Activated B cell treated with CpG ODN at 0.5 μM for 24 hours (primary cell): ENCODE results near the gene ADAM11. TPM values are rescaled to one million over a fixed set of nuclear protein-coding genes. Genes with fewer than 3 reads are reported as not detected.

Experiments
- ATAC-seq: fragments of 200-7000 bp; cut with Tn5 transposase; one replicate; pipeline ENCODE4 v1.10.0; 2021; ENCODE audit warnings: low read depth, mild to moderate bottlenecking, moderate library complexity
- CTCF ChIA-PET: fragments of 350-600 bp; sonication (Branson Sonifier 250); formaldehyde crosslinking; loops from one replicate; lab custom pipeline; 2021; ENCODE audit warnings: antibody characterized with exemption; lab: Charles Lee
- POLR2A ChIA-PET: fragments of 350-600 bp; sonication (Branson Sonifier 250); formaldehyde crosslinking; loops from one replicate; lab custom pipeline; 2021; ENCODE audit warnings: antibody characterized with exemption; lab: Charles Lee
- DNase-seq: peaks from one replicate; pipeline ENCODE4 v3.0.0; 2022
- H3K27ac Mint-ChIP-seq: one replicate; pipeline ENCODE4 v1.8.0; 2020; ENCODE audit warnings: mixed read lengths
- H3K27me3 Mint-ChIP-seq: one replicate; pipeline ENCODE4 v1.8.0; 2021; ENCODE audit warnings: mixed read lengths
- H3K36me3 Mint-ChIP-seq: one replicate; pipeline ENCODE4 v1.8.0; 2021; ENCODE audit warnings: low read depth, mixed read lengths
- H3K4me1 Mint-ChIP-seq: one replicate; pipeline ENCODE4 v1.8.0; 2021; ENCODE audit warnings: mixed read lengths
- H3K4me3 Mint-ChIP-seq: one replicate; pipeline ENCODE4 v1.8.0; 2020; ENCODE audit warnings: mild to moderate bottlenecking, mixed read lengths
- H3K9me3 Mint-ChIP-seq: one replicate; pipeline ENCODE4 v1.8.0; 2020; ENCODE audit warnings: mixed read lengths
- intact Hi-C: fragments of 100-400 bp; cut with micrococcal nuclease; formaldehyde crosslinking; loops from one replicate; pipeline ENCODE4 v1.15.1; 2024
- total RNA-seq: library from RNA; stranded (reverse); gene quantifications from 2 replicates; pipeline ENCODE4 v1.2.3, GENCODE V29; 2022
- TF ChIP-seq, protein P1 (sequence below): fragments of 200-600 bp; IDR thresholded peaks from one replicate; pipeline ENCODE4 v1.8.0; 2022; ENCODE audit warnings: antibody characterized with exemption, mild to moderate bottlenecking

The ADAM11 gene
- total RNA-seq, 1 donor from 2014 or later, result 0.09 TPM

DNA sequence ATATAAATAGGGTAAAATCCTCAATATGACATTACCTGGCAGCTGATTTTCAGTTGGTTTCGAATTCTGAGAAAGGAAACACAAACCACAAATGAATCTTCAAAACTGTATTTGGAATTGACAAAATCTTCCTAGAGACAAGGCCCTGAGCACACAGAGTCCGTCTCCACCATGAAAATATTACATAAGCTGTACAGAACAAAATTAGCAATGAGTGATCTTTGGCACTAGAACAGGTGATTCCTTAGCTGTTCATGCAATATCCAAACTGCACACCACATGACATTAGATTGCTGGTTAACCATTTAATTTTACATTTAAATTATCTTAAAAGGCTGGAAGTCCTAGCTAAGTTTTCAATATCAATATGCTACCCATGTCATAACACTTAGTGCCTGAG lies 39.6 kb downstream of the ADAM11 start:
- H3K27me3 Mint-ChIP-seq, result no peaks in the 10 kb centered on the region
- H3K27ac Mint-ChIP-seq, result no peak overlapping the region
- TF ChIP-seq, protein P1, sequence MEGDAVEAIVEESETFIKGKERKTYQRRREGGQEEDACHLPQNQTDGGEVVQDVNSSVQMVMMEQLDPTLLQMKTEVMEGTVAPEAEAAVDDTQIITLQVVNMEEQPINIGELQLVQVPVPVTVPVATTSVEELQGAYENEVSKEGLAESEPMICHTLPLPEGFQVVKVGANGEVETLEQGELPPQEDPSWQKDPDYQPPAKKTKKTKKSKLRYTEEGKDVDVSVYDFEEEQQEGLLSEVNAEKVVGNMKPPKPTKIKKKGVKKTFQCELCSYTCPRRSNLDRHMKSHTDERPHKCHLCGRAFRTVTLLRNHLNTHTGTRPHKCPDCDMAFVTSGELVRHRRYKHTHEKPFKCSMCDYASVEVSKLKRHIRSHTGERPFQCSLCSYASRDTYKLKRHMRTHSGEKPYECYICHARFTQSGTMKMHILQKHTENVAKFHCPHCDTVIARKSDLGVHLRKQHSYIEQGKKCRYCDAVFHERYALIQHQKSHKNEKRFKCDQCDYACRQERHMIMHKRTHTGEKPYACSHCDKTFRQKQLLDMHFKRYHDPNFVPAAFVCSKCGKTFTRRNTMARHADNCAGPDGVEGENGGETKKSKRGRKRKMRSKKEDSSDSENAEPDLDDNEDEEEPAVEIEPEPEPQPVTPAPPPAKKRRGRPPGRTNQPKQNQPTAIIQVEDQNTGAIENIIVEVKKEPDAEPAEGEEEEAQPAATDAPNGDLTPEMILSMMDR, result no peak
- no peak overlapping the region for H3K4me3 Mint-ChIP-seq
- no peak for ATAC-seq
- DNase-seq, result no peak
- intact Hi-C loops, result no loop called here
- H3K4me1 Mint-ChIP-seq, result no peaks in the 10 kb centered on the region
- ChIA-PET POLR2A (no interaction called here), CTCF (interaction anchor here (0.6 kb wide), 1 partner anchor 223 kb away, joined by 3 read pairs; no protein-coding TSS in a partner anchor)
- H3K36me3 Mint-ChIP-seq, result no peaks in the 10 kb centered on the region
- no peaks in the 10 kb centered on the region for H3K9me3 Mint-ChIP-seq

DNA sequence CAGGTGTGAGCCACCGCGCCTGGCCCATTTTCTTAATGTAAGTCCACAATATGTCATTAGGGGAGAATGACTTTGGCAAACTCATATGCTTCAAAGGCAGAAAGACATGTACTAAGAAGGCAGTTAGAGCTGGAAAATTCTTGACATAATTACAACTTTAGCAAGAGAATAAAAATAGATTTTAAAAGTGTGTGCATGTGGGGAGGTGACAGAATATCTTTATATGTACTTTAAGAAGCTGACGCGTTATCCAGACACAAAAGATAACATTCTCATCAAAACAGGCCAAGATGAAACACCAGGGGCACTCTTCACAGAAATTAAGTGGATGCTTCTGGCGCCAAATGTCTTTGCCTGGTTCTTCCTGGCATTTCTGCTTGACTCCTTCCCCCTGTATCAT lies 43.1 kb downstream of the ADAM11 start:
- POLR2A ChIA-PET, result no interaction called here
- no peaks in the 10 kb centered on the region for H3K9me3 Mint-ChIP-seq
- H3K36me3 Mint-ChIP-seq, result no peaks in the 10 kb centered on the region
- CTCF ChIA-PET, result no interaction called here
- H3K4me3 Mint-ChIP-seq, result no peak overlapping the region
- intact Hi-C loops, result no loop called here
- no peak overlapping the region for H3K27ac Mint-ChIP-seq
- no peaks in the 10 kb centered on the region for H3K27me3 Mint-ChIP-seq
- H3K4me1 Mint-ChIP-seq, result no peaks in the 10 kb centered on the region
- ATAC-seq, result no peak
- DNase-seq, result no peak
- TF ChIP-seq, protein P1, result no peak

DNA sequence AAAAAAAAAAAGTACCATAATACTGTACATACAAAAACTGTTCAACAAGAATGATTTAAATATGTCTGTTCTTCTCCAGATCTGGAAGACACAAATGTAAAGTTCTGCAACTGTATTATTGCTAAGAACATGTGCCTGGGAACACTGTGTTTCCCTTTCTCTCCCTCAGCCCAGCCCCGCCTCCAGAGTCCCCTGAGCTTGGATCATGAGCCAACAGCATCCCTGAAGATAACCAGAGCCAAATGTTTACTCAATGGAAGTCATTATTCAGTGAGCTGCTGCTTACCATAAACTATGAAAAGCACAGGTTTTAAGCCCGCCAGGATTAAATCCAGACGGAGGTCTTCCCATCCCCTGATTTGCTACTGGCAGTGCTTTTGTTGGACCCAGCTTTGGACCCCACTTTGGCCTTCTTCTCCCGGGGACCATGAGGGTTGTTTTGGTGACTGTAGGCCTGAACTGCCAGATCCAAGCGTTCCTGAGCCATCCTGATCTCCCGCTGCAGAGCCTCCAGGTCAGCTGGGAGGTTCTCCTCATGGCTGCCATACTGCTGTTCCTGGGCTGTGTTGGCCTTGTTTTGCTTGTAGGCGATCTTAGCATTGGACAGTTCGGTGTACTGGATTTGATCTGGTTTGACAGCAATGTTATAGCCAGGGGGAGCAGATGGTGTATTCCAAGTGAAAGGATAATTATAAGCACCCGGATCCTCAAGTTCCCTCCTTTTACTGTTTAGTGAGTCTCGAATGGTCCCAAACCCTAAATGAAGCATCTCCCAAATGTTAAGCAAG lies 45.7 kb downstream of the ADAM11 start:
- ChIA-PET CTCF (no interaction called here), POLR2A (no interaction called here)
- no peak for DNase-seq
- H3K4me1 Mint-ChIP-seq, result peaks cover 2% of the 10 kb centered on the region
- no peaks in the 10 kb centered on the region for H3K9me3 Mint-ChIP-seq
- intact Hi-C loops, result no loop called here
- no peaks in the 10 kb centered on the region for H3K36me3 Mint-ChIP-seq
- H3K27me3 Mint-ChIP-seq, result no peaks in the 10 kb centered on the region
- H3K4me3 Mint-ChIP-seq, result no peak overlapping the region
- no peak for ATAC-seq
- no peak overlapping the region for H3K27ac Mint-ChIP-seq
- TF ChIP-seq, protein P1, result no peak

DNA sequence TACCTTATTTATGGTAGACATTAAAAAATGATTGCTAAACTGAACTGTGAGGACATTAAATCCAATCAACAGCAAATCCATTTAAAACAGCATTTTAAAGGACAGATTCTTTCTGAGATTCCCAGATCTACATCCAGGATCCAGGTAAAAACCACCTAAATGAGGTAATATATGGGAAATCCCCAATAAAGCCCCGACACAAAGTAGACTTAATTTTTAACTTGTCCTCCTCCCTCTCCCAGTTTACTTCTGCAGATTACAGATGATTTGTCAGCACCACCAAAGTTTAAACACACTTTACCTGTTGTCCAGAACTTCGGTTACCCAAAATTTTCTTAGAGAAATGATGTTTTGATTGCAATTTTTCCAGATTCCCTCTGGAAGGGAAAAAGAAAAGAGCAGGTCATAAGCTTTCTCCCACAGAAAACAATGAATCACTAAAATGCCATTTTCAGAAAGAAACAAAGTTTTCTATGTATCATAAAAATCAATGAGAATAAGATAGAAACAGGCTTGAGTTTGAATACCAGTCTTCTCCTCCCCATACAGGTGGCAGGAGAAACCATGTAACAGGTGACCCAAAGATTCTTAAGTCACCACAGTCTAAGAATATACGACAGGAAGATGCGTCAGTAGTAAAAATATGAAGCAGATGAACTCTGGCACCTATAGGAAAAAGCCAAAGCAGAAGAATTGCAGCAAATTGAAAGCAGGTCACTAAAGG lies 48.5 kb downstream of the ADAM11 start:
- ChIA-PET CTCF (no interaction called here), POLR2A (no interaction called here)
- Mint-ChIP-seq H3K27ac (no peak overlapping the region), H3K9me3 (no peaks in the 10 kb centered on the region), H3K27me3 (no peaks in the 10 kb centered on the region), H3K4me1 (peaks cover 2% of the 10 kb centered on the region), H3K36me3 (no peaks in the 10 kb centered on the region), H3K4me3 (no peak overlapping the region)
- TF ChIP-seq, protein P1, result no peak
- ATAC-seq, result no peak
- DNase-seq, result no peak
- intact Hi-C loops, result no loop called here

DNA sequence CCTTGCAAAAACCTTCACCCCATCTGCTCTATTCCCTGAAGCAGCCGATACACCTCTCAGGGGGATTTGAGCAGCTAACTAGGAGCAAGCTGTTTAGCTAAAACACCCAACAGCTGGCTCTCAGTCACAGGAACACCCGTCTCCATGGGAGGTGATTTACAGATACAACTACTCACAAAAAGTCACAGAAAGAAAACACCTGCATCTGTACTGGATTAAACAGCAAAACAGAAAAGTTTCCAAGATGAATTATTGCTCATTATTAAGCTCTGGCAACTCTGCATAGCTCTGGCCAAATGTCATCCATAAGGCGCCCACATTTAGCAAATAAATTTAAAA lies 49.0 kb downstream of the ADAM11 start:
- no peak for DNase-seq
- POLR2A ChIA-PET, result no interaction called here
- H3K4me3 Mint-ChIP-seq, result no peak overlapping the region
- CTCF ChIA-PET, result no interaction called here
- H3K27me3 Mint-ChIP-seq, result no peaks in the 10 kb centered on the region
- ATAC-seq, result no peak
- no peaks in the 10 kb centered on the region for H3K9me3 Mint-ChIP-seq
- H3K4me1 Mint-ChIP-seq, result peaks cover 2% of the 10 kb centered on the region
- H3K27ac Mint-ChIP-seq, result no peak overlapping the region
- H3K36me3 Mint-ChIP-seq, result no peaks in the 10 kb centered on the region
- intact Hi-C loops, result no loop called here
- TF ChIP-seq, protein P1, result no peak
